NCI-H1436 treated with DMSO at 0.1 percent for 48 hours (cell line): ENCODE data around the gene TMEM51.

Source experiments
- DNase-seq: peaks from one replicate; lab custom pipeline; 2025; lab: John Stamatoyannopoulos, UW

TMEM51 gene

GRCh38 chr1:15246960-15247614 is 93.5 kb downstream of the TMEM51 start, which contains the start of gene FHAD1:
FHAD1 (plus strand) TSS chr1:15247223; CDS start chr1:15251785, 4,562 bp downstream.
- no peak for DNase-seq

DNA sequence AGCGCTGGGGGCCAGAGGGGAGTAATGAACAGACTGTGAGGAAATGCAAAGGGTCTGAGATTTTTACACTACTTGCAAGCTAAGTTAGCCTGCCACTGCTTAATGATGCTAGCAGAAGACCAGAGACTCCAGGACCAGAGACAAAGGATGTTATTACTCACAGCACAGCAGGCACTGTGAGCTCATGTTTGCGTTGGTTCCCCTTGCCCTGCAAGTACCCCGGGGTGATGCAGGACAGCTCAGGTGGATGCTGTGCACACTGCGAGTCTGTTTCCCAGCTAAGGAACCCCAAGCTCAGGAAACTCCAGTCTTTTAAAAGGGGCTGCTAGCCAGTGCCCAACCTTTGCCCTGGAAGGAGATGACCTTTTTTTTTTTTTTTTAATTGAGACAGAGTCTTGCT is 94.7 kb downstream of the TMEM51 start:
- no peak for DNase-seq

DNA sequence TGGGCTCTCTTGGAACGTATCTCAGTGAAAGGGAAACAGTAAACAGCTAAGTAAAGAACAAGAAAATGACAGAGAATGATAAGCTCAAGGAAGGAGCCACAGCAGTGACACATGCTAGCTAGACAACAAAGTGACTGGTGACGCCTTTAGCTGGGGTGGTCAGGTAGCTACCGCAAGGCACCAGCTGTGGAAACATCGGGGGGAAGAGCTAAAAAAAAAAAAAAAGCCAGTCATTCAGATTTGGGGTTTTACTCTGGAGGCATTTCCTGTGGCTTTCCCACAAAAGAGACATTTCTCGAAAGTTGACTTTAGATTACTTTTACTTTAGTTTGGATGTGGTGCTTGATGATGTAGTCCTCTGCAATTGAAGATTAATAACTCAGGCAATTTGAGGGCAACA is 95.5 kb downstream of the TMEM51 start:
- DNase-seq: no peak

DNA sequence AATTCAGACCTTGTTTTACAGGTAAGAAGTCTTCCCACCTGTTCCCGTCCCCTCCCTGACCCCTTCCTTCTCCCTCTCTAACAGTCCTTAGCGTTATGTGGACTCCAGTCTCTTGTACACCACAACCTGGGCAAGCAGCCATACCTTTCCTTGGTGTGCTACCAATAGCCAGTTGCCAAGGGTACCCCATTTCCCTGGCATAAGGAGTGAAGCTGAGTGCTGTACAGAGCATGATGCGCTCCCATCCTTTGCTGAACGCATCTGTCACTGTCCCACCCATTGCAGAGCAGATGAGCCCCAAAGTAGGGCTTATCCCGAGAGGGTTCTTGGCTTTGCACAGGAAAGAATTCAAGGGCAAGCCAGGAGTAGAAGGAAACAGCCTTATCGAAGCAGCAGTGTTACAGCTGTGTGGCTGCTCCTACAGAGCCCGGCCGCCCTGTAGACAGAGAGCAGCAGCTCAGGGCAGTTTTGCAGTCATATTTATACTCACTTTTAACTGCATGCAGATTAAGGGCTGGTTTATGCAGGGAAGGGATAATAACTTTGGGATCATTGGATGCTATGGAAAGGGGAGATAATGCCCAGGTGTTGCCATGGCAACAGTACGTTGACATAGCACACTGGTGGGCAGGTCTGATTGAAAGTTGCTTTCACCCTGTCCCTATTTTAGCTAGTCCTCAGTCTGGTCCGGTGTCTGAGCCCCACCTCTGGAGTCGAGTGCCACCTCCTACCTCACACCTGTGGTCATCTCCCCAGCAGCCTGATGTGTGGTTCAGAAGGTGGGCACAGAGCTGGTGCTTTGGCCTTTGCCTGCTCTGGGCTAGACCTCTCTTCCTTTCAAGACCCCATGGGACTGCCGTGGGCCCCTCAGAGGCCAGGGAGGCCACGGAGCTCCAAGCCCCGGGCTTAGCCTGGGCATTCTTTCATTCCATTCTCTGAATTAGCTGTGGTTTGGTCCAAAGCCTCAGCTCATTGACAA is 98.6 kb downstream of the TMEM51 start:
- DNase-seq: no peak

- DNase-seq: no peak
Observed at GRCh38 chr1:15254559-15254958, 101.0 kb downstream of the TMEM51 start.

GRCh38 chr1:15255582-15256149 is 102.1 kb downstream of the TMEM51 start:
- DNase-seq: no peak

- DNase-seq: no peak
Observed at GRCh38 chr1:15256584-15256983, 103.0 kb downstream of the TMEM51 start.

GRCh38 chr1:15257309-15257708 is 103.8 kb downstream of the TMEM51 start:
- DNase-seq: no peak

DNA sequence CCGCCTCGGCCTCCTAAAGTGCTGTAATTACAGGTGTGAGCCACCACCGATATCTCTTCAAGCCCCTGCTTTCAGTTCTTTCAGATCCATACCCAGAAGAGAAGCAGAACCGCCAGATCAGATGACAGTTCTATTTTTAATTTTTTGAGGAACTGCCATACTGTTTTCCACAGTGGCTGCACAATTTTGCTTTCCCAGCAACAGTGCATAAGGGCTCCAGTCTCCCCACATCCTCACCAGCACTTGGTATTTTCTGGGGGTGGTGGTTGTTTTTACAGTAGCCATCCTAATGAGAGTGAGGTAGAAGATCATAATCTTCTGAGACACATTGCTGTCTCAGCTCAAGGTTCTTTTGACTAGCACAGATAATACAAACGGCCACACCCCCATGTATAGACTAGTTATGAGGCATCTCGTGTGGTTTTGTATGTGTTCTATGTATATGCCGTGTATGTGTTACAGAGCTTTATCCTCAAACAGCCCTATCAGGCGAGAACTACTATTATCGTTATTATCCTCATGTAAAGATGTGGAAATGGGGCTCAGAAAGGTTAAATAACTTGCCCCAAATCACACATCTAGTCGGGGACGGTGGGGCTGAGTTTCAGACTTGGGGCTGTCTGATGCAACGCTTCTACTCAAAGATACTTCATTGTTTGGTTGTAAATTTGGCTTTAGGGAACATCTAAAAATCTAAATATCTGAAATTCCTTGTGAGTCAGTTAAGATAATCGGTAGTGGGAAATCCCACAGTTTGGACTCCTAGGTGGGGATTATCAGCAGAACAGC is 105.5 kb downstream of the TMEM51 start:
- no peak for DNase-seq

DNA sequence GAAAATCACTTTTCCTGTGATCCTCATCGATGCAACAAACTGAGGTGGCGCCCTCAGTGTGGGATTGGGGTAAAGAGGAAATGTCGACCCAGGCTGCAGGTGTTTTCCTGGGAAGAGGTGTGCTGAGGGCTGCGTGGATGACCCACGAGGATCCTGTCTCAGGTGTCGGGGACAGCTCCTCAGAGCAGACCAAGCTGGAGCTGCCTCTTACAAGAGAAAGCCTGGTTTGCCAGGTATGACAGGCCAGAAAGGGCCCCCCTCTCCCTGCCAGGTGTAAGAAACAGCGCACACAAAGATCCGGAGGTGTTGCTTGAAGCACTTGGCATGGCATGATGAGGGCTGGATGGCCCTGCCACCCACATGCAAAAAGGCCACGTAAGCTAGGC is 106.1 kb downstream of the TMEM51 start:
- DNase-seq: no peak

DNA sequence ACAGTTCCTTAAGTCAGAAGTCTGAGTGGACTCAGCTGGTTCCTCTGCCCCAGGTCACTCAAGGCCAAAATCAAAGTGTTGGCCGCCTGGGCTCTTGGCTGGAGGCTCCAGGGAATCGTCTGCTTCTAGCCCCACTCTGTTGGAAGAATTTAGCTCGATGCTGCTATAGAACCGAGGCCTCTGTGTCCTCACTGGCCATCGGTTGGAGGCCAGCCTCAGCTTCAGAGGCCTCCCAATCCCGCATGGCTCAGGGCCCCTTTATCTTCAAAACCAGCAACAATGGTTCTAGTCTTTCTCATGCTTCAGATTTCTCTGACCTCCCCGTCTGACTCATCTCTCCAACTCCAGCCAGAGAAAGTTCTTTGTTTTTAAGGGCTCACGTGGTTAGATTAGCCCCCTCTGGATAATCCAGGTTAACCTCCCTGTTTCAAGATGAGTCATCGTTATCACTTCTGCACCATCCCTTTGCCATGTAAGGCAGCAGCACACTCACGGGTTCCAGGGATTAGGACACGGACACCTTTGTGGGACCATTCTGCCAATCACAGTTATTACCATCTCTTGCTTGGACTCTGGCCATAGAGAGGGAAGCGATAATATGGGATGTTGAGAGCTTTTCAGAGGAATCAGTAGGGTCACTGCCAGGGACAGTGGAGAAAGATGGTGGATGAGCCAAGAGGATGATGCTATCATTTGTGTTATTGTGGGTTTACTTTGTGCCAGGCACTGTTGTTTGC is 107.0 kb downstream of the TMEM51 start:
- DNase-seq: no peak

- DNase-seq: no peak
Observed at GRCh38 chr1:15261155-15262002, 107.8 kb downstream of the TMEM51 start.

- no peak for DNase-seq
Observed at GRCh38 chr1:15262003-15262377, 108.4 kb downstream of the TMEM51 start.

- DNase-seq: no peak
Observed at GRCh38 chr1:15262706-15263105, 109.2 kb downstream of the TMEM51 start.

GRCh38 chr1:15264769-15265168 is 111.2 kb downstream of the TMEM51 start:
- DNase-seq: no peak
